GM12878 (cell line): ENCODE measurements around the gene CLEC5A. TPM values are rescaled to one million over a fixed set of nuclear protein-coding genes. Genes with fewer than 3 reads are reported as not detected.

Experiments
- ATAC-seq: fragments of 200-7000 bp; cut with Tn5 transposase; 3 replicates; pipeline ENCODE4 v1.9.1; 2020; ENCODE audit warnings: mild to moderate bottlenecking, moderate library complexity
- BruUV-seq: library from RNA; stranded (reverse); fragments of 400-500 nt; replicated peaks from 2 replicates; lab custom pipeline; 2021; lab: Mats Ljungman, UMichigan
- CTCF ChIA-PET: fragments of 300-600 bp; sonication (Branson Sonifier 250); formaldehyde crosslinking; extraction: SDS; loops from one replicate; lab custom pipeline; 2021; ENCODE audit warnings: inconsistent platforms; lab: Yijun Ruan, JAX
- POLR2A ChIA-PET: fragments of 350-600 bp; formaldehyde crosslinking; extraction: SDS; loops from one replicate; lab custom pipeline; 2021; ENCODE audit warnings: inconsistent platforms; lab: Charles Lee
- RAD21 ChIA-PET: fragments of 300-600 bp; sonication (Branson Sonifier 250); formaldehyde crosslinking; loops from one replicate; lab custom pipeline; 2023; ENCODE audit warnings: antibody characterized with exemption; ENCODE audit not compliant: unreplicated experiment; lab: Charles Lee
- SMC1A ChIA-PET: fragments of 300-600 bp; sonication (Branson Sonifier 250); formaldehyde crosslinking; loops from one replicate; lab custom pipeline; 2023; ENCODE audit not compliant: unreplicated experiment, uncharacterized antibody; lab: Charles Lee
- DNase-seq: peaks from one replicate; pipeline ENCODE4 v3.0.0-alpha.2; 2011; ENCODE audit warnings: low read depth, low spot score
- FAIRE-seq: peaks from 3 replicates; lab custom pipeline; 2011; peaks lifted over from hg19 to GRCh38; lab: Jason Lieb, UNC
- H2AFZ ChIP-seq: 2 replicates; pipeline ENCODE4 v1.6.0; 2011; ENCODE audit warnings: low read depth, low read length, control low read depth; ENCODE audit not compliant: control insufficient read depth
- H3K27ac ChIP-seq: 2 replicates; pipeline ENCODE4 v1.5.1; 2011; ENCODE audit warnings: control low read depth; ENCODE audit not compliant: control insufficient read depth, insufficient read depth
- H3K27me3 ChIP-seq, 2 experiments: replicated peaks in 1 of 2; 2 replicates each; pipeline versions ENCODE4 v1.6.0 to v1.6.1; 2011; ENCODE audit warnings: low read length in 1 of 2; ENCODE audit not compliant: control insufficient read depth in 2 of 2, insufficient read depth in 2 of 2
- H3K36me3 ChIP-seq, 2 experiments: 2 replicates each; pipeline ENCODE4 v1.5.1; 2011; ENCODE audit warnings: low read length in 1 of 2; ENCODE audit not compliant: control insufficient read depth in 2 of 2, insufficient read depth in 2 of 2
- H3K4me1 ChIP-seq: 2 replicates; pipeline ENCODE4 v1.6.1; 2011; ENCODE audit warnings: mild to moderate bottlenecking, low read length, moderate library complexity, mixed read lengths; ENCODE audit not compliant: control insufficient read depth, insufficient read depth
- H3K4me2 ChIP-seq: 2 replicates; pipeline ENCODE4 v1.6.0; 2011; ENCODE audit warnings: control low read depth; ENCODE audit not compliant: control insufficient read depth, insufficient read depth
- H3K4me3 ChIP-seq: fragments of 200-600 bp; sonication (generic); 2 replicates; pipeline ENCODE4 v1.5.1; 2016
- H3K79me2 ChIP-seq: 2 replicates; pipeline ENCODE4 v1.6.0; 2011; ENCODE audit warnings: low read length; ENCODE audit not compliant: control insufficient read depth, insufficient read depth
- H3K9ac ChIP-seq: 2 replicates; pipeline ENCODE4 v1.8.0; 2011; ENCODE audit warnings: low read length, control low read depth, mixed read lengths; ENCODE audit not compliant: control insufficient read depth, insufficient read depth
- H3K9me3 ChIP-seq: replicated peaks from 3 replicates; pipeline ENCODE4 v1.5.1; 2011; ENCODE audit warnings: mild to moderate bottlenecking, low read length; ENCODE audit not compliant: control insufficient read depth, insufficient read depth
- H4K20me1 ChIP-seq: 2 replicates; pipeline ENCODE4 v1.6.0; 2011; ENCODE audit not compliant: control insufficient read depth, insufficient read depth
- BMI1 ChIP-seq: fragments of 450-650 bp; IDR thresholded peaks from 2 replicates; pipeline ENCODE4 v1.6.1; 2016; ENCODE audit warnings: mild to moderate bottlenecking, moderate library complexity, borderline replicate concordance
- NR2C2 ChIP-seq: IDR thresholded peaks from 2 replicates; pipeline ENCODE4 v1.6.1; 2011; ENCODE audit warnings: borderline replicate concordance, low read depth; ENCODE audit not compliant: control insufficient read depth, insufficient read length
- SIN3A ChIP-seq: IDR thresholded peaks from 2 replicates; pipeline ENCODE4 v1.6.1; 2012; ENCODE audit warnings: low read depth, low read length, improper control_type of control experiment
- TCF7 ChIP-seq: IDR thresholded peaks from 2 replicates; pipeline ENCODE4 v1.6.1; 2014; ENCODE audit warnings: antibody characterized with exemption, borderline replicate concordance
- ZNF384 ChIP-seq: IDR thresholded peaks from 2 replicates; pipeline ENCODE4 v1.6.1; 2012; ENCODE audit warnings: low read depth, mild to moderate bottlenecking, low read length, improper control_type of control experiment, borderline replicate concordance
- ZNF622 ChIP-seq: fragments of 450-650 bp; IDR thresholded peaks from 2 replicates; pipeline ENCODE4 v1.6.1; 2017; ENCODE audit warnings: mild to moderate bottlenecking, inconsistent platforms
- WGBS: methylation state at CpG from one replicate; pipeline ENCODE4 v1.1.6; 2016; ENCODE audit warnings: low lambda C conversion rate; ENCODE audit not compliant: insufficient replicate concordance, insufficient coverage; ENCODE audit errors: missing lambda C conversion rate; 5-methylcytosine and 5-hydroxymethylcytosine counted together
- in situ Hi-C: fragments of 300-500 bp; cut with MboI; formaldehyde crosslinking; loops from 9 replicates; pipeline ENCODE4 v1.14.3; 2018; ENCODE audit warnings: mixed read lengths
- intact Hi-C: fragments of 100-400 bp; cut with micrococcal nuclease; formaldehyde crosslinking; loops from one replicate; pipeline ENCODE4 v1.14.2; 2022; ENCODE audit not compliant: unreplicated experiment
- polyA plus RNA-seq, 11 experiments: library from polyadenylated mRNA; depleted of rRNA in 4 of 11; unstranded in 6 of 11; stranded (reverse) in 5 of 11; fragments of >200 nt; fragmentation: Nextera tagmentation in 4 of 11; fragmentation: Illumina TruSeq in 1 of 11; extraction: Ambion mirVana in 4 of 11; extraction: Trizol in 1 of 11; gene quantifications; 1 replicate in 1 of 11; 2 replicates in 10 of 11; pipeline versions ENCODE4 v1.2.1 to v1.2.3, GENCODE V29; 2011 to 2016; ENCODE audit warnings: inconsistent platforms in 2 of 11, missing spikeins in 2 of 11, low read depth in 1 of 11
- total RNA-seq, 4 experiments: library from RNA; depleted of rRNA in 3 of 4; stranded (reverse); fragments of >200 nt in 3 of 4; fragmentation: Illumina TruSeq in 1 of 4; extraction: Trizol in 1 of 4; gene quantifications; 2 replicates each; pipeline versions ENCODE4 v1.2.1 to v1.2.3, GENCODE V29; 2013 to 2021
- TF ChIP-seq, protein P1 (sequence below): fragments of 450-650 bp; IDR thresholded peaks from 2 replicates; pipeline ENCODE4 v1.6.1; 2016; ENCODE audit warnings: mild to moderate bottlenecking
- TF ChIP-seq, protein P2 (sequence below): fragments of 450-650 bp; IDR thresholded peaks from 2 replicates; pipeline ENCODE4 v1.6.1; 2017; ENCODE audit warnings: mild to moderate bottlenecking, moderate library complexity
- TF ChIP-seq, protein P3 (sequence below): fragments of 450-650 bp; formaldehyde crosslinking; IDR thresholded peaks from 2 replicates; pipeline ENCODE4 v1.4.0; 2022; ENCODE audit warnings: mild to moderate bottlenecking, moderate library complexity
- TF ChIP-seq, protein P4 (sequence below): fragments of 150-350 bp; IDR thresholded peaks from 2 replicates; pipeline ENCODE4 v1.6.1; 2016; ENCODE audit warnings: low read depth, low read length

Gene CLEC5A
- total and polyA plus RNA-seq, 10 of the 15 experiments (the other 5 are each of a cell fraction or from before 2014, with no cell fraction given) = not detected

DNA sequence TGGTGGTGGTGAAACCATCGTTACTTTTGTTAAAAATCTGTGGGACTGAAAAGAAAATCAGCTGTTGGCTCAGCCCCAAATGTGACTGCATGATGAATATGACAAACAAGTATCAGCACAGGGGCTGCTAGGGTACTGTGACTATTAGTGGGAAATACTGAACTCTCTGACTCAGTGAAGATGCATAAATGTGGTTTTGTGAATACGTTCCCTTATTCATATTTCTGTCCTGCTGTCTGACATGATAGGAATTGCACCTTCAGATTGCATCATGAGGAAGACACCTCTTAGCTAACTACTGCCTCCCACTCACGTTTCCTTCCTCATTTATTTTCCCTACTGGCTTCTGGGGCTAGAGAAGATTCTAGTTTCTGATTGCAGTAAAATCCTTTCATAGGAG is 1.4 kb downstream of the CLEC5A start:
- Histone ChIP-seq H3K27ac (no peak overlapping the region), H3K4me1 (no peaks in the 10 kb centered on the region), H3K9me3 (no peaks in the 10 kb centered on the region), H3K9ac (no peak overlapping the region), H3K4me2 (no peak overlapping the region), H2AFZ (no peak overlapping the region), H3K79me2 (no peaks in the 10 kb centered on the region), H3K4me3 (no peak overlapping the region), H4K20me1 (no peaks in the 10 kb centered on the region), H3K27me3 (no peaks in the 10 kb centered on the region), H3K36me3 (no peaks in the 10 kb centered on the region)
- no TSS peak for BruUV-seq
- CTCF ChIA-PET = no interaction called here
- POLR2A ChIA-PET = no interaction called here
- 0% methylated on average over 3 of the region's 3 CpGs for WGBS
- ATAC-seq (no peak), DNase-seq (no peak), FAIRE-seq (no peak)
- SMC1A ChIA-PET = no interaction called here
- RAD21 ChIA-PET = no interaction called here
- intact Hi-C loops (no loop called here), in situ Hi-C loops (no loop called here)
- TF ChIP-seq ZNF622 = no peak
- TF ChIP-seq TCF7 = no peak
- no peak for TF ChIP-seq SIN3A
- TF ChIP-seq BMI1 = no peak
- TF ChIP-seq, protein P1, sequence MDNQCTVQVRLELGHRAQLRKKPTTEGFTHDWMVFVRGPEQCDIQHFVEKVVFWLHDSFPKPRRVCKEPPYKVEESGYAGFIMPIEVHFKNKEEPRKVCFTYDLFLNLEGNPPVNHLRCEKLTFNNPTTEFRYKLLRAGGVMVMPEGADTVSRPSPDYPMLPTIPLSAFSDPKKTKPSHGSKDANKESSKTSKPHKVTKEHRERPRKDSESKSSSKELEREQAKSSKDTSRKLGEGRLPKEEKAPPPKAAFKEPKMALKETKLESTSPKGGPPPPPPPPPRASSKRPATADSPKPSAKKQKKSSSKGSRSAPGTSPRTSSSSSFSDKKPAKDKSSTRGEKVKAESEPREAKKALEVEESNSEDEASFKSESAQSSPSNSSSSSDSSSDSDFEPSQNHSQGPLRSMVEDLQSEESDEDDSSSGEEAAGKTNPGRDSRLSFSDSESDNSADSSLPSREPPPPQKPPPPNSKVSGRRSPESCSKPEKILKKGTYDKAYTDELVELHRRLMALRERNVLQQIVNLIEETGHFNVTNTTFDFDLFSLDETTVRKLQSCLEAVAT = no peak
- TF ChIP-seq, protein P2, sequence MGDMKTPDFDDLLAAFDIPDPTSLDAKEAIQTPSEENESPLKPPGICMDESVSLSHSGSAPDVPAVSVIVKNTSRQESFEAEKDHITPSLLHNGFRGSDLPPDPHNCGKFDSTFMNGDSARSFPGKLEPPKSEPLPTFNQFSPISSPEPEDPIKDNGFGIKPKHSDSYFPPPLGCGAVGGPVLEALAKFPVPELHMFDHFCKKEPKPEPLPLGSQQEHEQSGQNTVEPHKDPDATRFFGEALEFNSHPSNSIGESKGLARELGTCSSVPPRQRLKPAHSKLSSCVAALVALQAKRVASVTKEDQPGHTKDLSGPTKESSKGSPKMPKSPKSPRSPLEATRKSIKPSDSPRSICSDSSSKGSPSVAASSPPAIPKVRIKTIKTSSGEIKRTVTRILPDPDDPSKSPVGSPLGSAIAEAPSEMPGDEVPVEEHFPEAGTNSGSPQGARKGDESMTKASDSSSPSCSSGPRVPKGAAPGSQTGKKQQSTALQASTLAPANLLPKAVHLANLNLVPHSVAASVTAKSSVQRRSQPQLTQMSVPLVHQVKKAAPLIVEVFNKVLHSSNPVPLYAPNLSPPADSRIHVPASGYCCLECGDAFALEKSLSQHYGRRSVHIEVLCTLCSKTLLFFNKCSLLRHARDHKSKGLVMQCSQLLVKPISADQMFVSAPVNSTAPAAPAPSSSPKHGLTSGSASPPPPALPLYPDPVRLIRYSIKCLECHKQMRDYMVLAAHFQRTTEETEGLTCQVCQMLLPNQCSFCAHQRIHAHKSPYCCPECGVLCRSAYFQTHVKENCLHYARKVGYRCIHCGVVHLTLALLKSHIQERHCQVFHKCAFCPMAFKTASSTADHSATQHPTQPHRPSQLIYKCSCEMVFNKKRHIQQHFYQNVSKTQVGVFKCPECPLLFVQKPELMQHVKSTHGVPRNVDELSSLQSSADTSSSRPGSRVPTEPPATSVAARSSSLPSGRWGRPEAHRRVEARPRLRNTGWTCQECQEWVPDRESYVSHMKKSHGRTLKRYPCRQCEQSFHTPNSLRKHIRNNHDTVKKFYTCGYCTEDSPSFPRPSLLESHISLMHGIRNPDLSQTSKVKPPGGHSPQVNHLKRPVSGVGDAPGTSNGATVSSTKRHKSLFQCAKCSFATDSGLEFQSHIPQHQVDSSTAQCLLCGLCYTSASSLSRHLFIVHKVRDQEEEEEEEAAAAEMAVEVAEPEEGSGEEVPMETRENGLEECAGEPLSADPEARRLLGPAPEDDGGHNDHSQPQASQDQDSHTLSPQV = no peak
- TF ChIP-seq ZNF384 = no peak
- TF ChIP-seq, protein P3, sequence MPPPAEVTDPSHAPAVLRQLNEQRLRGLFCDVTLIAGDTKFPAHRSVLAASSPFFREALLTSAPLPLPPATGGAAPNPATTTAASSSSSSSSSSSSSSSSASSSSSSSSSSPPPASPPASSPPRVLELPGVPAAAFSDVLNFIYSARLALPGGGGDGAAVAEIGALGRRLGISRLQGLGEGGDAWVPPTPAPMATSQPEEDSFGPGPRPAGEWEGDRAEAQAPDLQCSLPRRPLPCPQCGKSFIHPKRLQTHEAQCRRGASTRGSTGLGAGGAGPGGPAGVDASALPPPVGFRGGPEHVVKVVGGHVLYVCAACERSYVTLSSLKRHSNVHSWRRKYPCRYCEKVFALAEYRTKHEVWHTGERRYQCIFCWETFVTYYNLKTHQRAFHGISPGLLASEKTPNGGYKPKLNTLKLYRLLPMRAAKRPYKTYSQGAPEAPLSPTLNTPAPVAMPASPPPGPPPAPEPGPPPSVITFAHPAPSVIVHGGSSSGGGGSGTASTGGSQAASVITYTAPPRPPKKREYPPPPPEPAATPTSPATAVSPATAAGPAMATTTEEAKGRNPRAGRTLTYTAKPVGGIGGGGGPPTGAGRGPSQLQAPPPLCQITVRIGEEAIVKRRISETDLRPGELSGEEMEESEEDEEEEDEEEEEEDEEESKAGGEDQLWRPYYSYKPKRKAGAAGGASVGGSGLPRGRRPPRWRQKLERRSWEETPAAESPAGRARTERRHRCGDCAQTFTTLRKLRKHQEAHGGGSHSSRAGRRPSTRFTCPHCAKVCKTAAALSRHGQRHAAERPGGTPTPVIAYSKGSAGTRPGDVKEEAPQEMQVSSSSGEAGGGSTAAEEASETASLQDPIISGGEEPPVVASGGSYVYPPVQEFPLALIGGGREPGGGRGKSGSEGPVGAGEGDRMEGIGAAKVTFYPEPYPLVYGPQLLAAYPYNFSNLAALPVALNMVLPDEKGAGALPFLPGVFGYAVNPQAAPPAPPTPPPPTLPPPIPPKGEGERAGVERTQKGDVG (CRISPR knock-in tag) = no peak
- TF ChIP-seq, protein P4, sequence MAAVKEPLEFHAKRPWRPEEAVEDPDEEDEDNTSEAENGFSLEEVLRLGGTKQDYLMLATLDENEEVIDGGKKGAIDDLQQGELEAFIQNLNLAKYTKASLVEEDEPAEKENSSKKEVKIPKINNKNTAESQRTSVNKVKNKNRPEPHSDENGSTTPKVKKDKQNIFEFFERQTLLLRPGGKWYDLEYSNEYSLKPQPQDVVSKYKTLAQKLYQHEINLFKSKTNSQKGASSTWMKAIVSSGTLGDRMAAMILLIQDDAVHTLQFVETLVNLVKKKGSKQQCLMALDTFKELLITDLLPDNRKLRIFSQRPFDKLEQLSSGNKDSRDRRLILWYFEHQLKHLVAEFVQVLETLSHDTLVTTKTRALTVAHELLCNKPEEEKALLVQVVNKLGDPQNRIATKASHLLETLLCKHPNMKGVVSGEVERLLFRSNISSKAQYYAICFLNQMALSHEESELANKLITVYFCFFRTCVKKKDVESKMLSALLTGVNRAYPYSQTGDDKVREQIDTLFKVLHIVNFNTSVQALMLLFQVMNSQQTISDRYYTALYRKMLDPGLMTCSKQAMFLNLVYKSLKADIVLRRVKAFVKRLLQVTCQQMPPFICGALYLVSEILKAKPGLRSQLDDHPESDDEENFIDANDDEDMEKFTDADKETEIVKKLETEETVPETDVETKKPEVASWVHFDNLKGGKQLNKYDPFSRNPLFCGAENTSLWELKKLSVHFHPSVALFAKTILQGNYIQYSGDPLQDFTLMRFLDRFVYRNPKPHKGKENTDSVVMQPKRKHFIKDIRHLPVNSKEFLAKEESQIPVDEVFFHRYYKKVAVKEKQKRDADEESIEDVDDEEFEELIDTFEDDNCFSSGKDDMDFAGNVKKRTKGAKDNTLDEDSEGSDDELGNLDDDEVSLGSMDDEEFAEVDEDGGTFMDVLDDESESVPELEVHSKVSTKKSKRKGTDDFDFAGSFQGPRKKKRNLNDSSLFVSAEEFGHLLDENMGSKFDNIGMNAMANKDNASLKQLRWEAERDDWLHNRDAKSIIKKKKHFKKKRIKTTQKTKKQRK = no peak
- no peak for TF ChIP-seq NR2C2
